SW480 (cell line): ENCODE measurements around the gene EGFLAM.

Source experiments
- DNase-seq: peaks from one replicate; pipeline ENCODE4 v3.0.0-alpha.2; 2016; ENCODE audit warnings: low spot score

The EGFLAM gene

GRCh38 chr5:38471709-38472108, 213.3 kb downstream of the EGFLAM start:
- DNase-seq, result no peak

DNA sequence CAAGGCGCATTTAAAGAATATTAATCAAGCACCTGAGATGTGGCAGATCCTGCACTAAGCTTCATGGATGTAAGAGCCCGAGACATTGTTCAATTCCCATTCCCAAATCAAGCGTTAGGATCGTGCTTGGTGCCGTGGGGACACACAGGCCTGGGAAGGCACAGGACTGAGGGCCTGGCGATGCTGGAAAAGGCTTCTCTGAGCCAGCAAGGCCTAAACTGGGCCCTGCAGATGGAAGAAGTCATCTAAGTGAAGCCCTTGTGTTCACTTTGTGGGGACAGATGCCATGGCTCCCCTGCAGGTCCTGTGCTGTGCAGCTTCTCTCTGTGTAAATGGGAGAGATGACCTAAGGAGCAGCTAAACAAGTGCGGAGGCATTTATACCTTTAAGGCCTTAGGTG, 214.2 kb downstream of the EGFLAM start:
- DNase-seq, result no peak

DNA sequence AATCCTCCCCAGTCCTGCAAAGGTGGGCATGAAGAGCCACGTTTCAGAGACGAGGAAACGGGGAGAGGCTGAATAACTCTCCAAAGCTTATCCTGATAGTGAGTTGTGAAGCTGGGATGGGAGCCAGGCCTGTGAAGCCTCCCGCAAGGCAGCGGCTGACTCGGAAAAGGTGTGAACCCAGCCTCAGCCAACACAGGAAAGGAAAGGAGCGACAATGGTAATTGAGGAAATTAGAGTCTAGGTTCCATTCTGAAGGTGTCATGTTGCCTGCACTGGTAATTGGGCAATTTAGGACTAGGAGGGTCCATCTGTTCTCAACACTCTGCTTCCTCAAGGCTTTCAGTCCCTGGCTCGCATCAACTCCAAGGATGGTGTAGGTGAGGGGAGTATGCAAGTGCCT, 214.6 kb downstream of the EGFLAM start:
- no peak for DNase-seq

- DNase-seq, result no peak
These were observed 219.8 kb downstream of the EGFLAM start for GRCh38 chr5:38478166-38478565.

- DNase-seq, result no peak
These were observed 220.5 kb downstream of the EGFLAM start for GRCh38 chr5:38478878-38479277.

DNA sequence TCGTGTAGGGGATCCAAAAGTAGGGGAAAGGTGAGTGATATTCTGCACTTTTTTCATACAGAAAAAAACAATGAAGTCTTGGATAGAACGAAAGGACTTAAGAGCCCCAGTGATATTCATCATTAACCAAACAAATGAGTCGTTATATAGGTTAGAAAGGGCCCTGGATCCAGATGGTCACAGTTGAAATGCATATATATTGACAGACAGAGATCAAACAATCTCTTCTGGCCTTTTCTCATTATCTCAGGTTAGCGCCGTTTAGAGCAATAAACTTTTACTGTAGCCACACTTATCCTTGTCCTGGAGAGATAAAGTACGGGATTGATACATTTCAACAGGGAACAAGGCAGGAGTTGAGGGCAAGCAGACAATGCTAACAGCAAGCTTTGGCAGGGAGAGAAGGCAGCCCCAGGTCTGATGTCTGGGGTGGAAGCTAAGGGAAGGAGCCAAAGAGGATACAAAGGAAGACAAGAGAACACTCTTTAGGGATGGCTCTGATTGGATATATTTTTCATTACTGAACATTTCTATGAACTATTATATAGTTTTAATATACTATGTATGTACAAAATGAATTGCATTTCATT, 221.1 kb downstream of the EGFLAM start:
- no peak for DNase-seq

- DNase-seq, result no peak
These were observed 225.5 kb downstream of the EGFLAM start for GRCh38 chr5:38483805-38484398.

GRCh38 chr5:38494175-38494574, 235.8 kb downstream of the EGFLAM start:
- no peak for DNase-seq

- DNase-seq, result no peak
These were observed 236.4 kb downstream of the EGFLAM start for GRCh38 chr5:38494763-38495162.

GRCh38 chr5:38497946-38498345, 239.6 kb downstream of the EGFLAM start:
- DNase-seq, result no peak

DNA sequence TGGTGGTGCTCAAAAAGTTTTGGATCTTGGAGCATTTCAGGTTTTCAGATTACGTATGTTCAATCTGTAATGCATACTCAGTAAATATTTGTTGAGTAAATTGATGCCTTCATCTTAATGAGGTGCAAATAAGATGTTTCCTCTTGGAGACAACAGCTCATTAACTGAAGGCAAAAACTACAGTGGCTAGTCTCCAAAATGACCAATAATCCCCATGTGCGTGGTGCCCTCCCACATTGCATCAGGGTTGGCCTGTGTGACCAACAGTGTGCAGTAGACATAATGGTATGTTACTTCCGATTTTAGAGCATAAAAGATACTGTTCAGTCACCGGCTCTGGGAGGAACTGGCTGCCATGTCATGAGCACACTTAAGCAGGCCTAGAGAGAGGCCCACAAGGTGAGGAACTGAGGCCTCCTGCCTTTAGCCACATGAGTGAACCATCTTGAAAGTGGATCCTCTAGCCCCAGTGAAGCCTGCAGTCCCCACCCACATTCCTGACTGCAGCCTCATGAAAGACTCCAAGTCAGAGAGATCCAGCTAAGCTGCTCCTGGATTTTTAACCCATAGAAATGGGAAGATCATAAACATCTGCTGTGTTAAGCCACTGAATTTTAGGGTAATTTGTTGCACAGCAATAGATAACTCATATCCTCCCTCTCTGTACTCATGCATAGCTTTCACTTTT, 242.4 kb downstream of the EGFLAM start:
- DNase-seq, result no peak

GRCh38 chr5:38506302-38506701, 247.9 kb downstream of the EGFLAM start:
- DNase-seq, result no peak

GRCh38 chr5:38509185-38509584, 250.8 kb downstream of the EGFLAM start:
- DNase-seq, result no peak
